ENCODE measurements around the gene GSTM2. TPM values are rescaled to one million over a fixed set of nuclear protein-coding genes. Genes with fewer than 3 reads are reported as not detected.

The GSTM2 gene
- total RNA-seq, 2 donors from 2014 or later: 51.1 to 60.6 TPM

- Histone ChIP-seq H3K9me3 (no peaks in the 10 kb centered on the region), H3K27ac (no peak overlapping the region), H3K4me3 (no peak overlapping the region), H3K36me3 (replicated peaks in 1 of 2; ENCODE audit: insufficient read depth in 1 of 2, low read depth in 2 of 2) (peaks cover 2 to 6% of the 10 kb centered on the region in 2 donors), H3K27me3 (no peaks in the 10 kb centered on the region), H3K4me1 (peaks cover 6% of the 10 kb centered on the region)
- intact Hi-C loops (cut with DNase I): loop anchor here (10.0 kb wide), 1 partner anchor 351 kb away; the partner anchor contains the start of gene AHCYL1
- TF ChIP-seq CTCF (IDR thresholded peaks at IDR 0.05) (no peak), POLR2A (IDR thresholded peaks at IDR 0.05) (no peak)
- ATAC-seq: no peak
- 73 to 79% methylated on average over 6 of the region's 6 CpGs for WGBS, 2 donors
- DNase-seq: no peak
These were observed 33.6 kb upstream of the GSTM2 start for GRCh38 chr1:109634292-109634691.

- no peak overlapping the region for H3K27ac ChIP-seq
- H3K9me3 ChIP-seq: no peaks in the 10 kb centered on the region
- TF ChIP-seq CTCF (IDR thresholded peaks at IDR 0.05) (no peak), POLR2A (IDR thresholded peaks at IDR 0.05) (no peak)
- 51 to 56% methylated on average over 13 of the region's 13 CpGs for WGBS, 2 donors
- H3K4me3 ChIP-seq: no peak overlapping the region
- no peaks in the 10 kb centered on the region for H3K27me3 ChIP-seq
- DNase-seq (no peak), ATAC-seq (no peak)
- H3K4me1 ChIP-seq: peaks cover 6% of the 10 kb centered on the region
- H3K36me3 ChIP-seq (replicated peaks in 1 of 2; ENCODE audit: insufficient read depth in 1 of 2, low read depth in 2 of 2): peaks cover 0 to 6% of the 10 kb centered on the region in 2 donors
- intact Hi-C loops (cut with DNase I): loop anchor here (10.0 kb wide), 1 partner anchor 350 kb away; the partner anchor contains the start of gene AHCYL1
These were observed 32.8 kb upstream of the GSTM2 start for GRCh38 chr1:109634771-109635750.

GRCh38 chr1:109635862-109636200 is 32.0 kb upstream of the GSTM2 start:
- DNase-seq: no peak
- H3K4me3 ChIP-seq: no peak overlapping the region
- intact Hi-C loops (cut with DNase I): loop anchor here (10.0 kb wide), 1 partner anchor 349 kb away; the partner anchor contains the start of gene AHCYL1
- 73 to 79% methylated on average over 2 of the region's 2 CpGs for WGBS, 2 donors
- no peaks in the 10 kb centered on the region for H3K9me3 ChIP-seq
- peaks cover 6% of the 10 kb centered on the region for H3K4me1 ChIP-seq
- TF ChIP-seq CTCF (IDR thresholded peaks at IDR 0.05): no peak
- TF ChIP-seq POLR2A (IDR thresholded peaks at IDR 0.05): no peak
- H3K36me3 ChIP-seq (replicated peaks in 1 of 2; ENCODE audit: insufficient read depth in 1 of 2, low read depth in 2 of 2): peaks cover 0 to 5% of the 10 kb centered on the region in 2 donors
- no peak for ATAC-seq
- no peak overlapping the region for H3K27ac ChIP-seq
- H3K27me3 ChIP-seq: no peaks in the 10 kb centered on the region

- no peak overlapping the region for H3K4me3 ChIP-seq
- H3K27ac ChIP-seq: no peak overlapping the region
- H3K4me1 ChIP-seq: peaks cover 6% of the 10 kb centered on the region
- intact Hi-C loops (cut with DNase I): loop anchor here (10.0 kb wide), 1 partner anchor 348 kb away; the partner anchor contains the start of gene AHCYL1
- WGBS, 2 donors: 35 to 45% methylated on average over 9 of the region's 9 CpGs
- ATAC-seq (peak; percentile 52), DNase-seq (peak in 1 of 4 donors; percentile 9)
- no peaks in the 10 kb centered on the region for H3K9me3 ChIP-seq
- H3K36me3 ChIP-seq (replicated peaks in 1 of 2; ENCODE audit: insufficient read depth in 1 of 2, low read depth in 2 of 2): no peaks in the 10 kb centered on the region
- TF ChIP-seq CTCF (IDR thresholded peaks at IDR 0.05) (no peak), POLR2A (IDR thresholded peaks at IDR 0.05) (no peak)
- no peaks in the 10 kb centered on the region for H3K27me3 ChIP-seq
These were observed 31.5 kb upstream of the GSTM2 start for GRCh38 chr1:109636201-109636952.

Measured in body of pancreas (tissue), 4 donors.